ENCODE data around the gene CAPZB.

GRCh38 chr1:19396280-19396679 lies 89.1 kb downstream of the CAPZB start:
- no peak for TF ChIP-seq ELK1 (IDR thresholded peaks at IDR 0.05; ENCODE audit: low read depth, low read length)
- no peak for TF ChIP-seq RNF2 (IDR thresholded peaks at IDR 0.05; ENCODE audit: borderline replicate concordance, low read depth)
- no peak for TF ChIP-seq POLR2A (IDR thresholded peaks at IDR 0.05; ENCODE audit: low read length)
- TF ChIP-seq RAD21 (conservative IDR thresholded peaks at IDR 0.05 in 1 of 2, IDR thresholded peaks at IDR 0.05 in 1 of 2): no peak
- no peak for TF ChIP-seq MAZ (IDR thresholded peaks at IDR 0.05; ENCODE audit: borderline replicate concordance, low read depth, low read length)
- TF ChIP-seq EHMT2 (IDR thresholded peaks at IDR 0.05; ENCODE audit: low read depth): no peak
- no peak for TF ChIP-seq EP300 (IDR thresholded peaks at IDR 0.05)
- TF ChIP-seq MAX (IDR thresholded peaks at IDR 0.05): no peak
- no peak for TF ChIP-seq CTCF (IDR thresholded peaks at IDR 0.05)
- no peak for TF ChIP-seq NR3C1 (IDR thresholded peaks at IDR 0.05)
- no peak for TF ChIP-seq RFX5 (IDR thresholded peaks at IDR 0.05)
- no peak for TF ChIP-seq CBX8 (IDR thresholded peaks at IDR 0.05)
- TF ChIP-seq USF2 (IDR thresholded peaks at IDR 0.05): no peak
- TF ChIP-seq BHLHE40 (IDR thresholded peaks at IDR 0.05; ENCODE audit: low read depth, low read length): no peak

Measured in A549 (cell line).